GM12872 (cell line): Measurements from ENCODE around the gene SNX25.

Experiments used
- TF ChIP-seq, protein P1 (sequence below): IDR thresholded peaks from 3 replicates; pipeline ENCODE4 v1.5.1; 2011; ENCODE audit warnings: low read depth, mild to moderate bottlenecking, low read length, moderate library complexity; ENCODE audit not compliant: insufficient read depth

The SNX25 gene

DNA sequence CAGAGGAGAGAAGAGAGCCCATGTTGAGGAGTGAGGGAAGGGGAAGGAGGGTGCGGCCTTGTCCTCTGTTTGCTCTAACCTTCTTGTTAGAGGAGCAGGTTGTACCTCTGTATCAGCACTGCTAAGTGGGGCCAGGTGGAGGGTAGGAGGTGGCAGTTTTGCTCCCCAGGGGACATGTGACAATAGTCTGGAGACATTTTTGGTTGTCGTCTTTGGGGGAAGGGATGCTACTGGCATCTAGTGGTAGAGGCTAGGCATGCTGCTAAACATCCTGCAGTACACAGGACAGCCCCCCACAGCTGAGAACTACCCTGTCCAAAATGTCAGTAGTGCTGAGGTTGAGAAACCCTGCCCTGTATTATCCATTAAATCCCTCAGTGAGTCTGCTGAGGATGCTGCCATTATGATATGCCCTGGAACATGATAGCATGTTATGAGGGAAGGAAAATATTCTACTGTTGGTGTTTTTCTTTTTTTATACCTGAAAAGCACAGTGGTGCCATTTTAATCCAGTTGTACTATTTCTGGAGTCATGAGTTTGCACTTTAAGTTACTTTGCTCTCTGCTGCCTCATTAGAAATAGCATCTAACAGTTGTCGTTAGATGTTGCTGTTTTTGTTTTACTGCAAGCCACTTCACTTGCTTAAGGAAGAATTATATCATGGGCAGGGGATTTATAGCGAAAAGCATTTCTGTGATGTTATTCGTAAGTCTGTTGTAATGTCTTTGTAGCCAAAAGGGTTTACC lies 95.7 kb downstream of the SNX25 start:
- TF ChIP-seq, protein P1, sequence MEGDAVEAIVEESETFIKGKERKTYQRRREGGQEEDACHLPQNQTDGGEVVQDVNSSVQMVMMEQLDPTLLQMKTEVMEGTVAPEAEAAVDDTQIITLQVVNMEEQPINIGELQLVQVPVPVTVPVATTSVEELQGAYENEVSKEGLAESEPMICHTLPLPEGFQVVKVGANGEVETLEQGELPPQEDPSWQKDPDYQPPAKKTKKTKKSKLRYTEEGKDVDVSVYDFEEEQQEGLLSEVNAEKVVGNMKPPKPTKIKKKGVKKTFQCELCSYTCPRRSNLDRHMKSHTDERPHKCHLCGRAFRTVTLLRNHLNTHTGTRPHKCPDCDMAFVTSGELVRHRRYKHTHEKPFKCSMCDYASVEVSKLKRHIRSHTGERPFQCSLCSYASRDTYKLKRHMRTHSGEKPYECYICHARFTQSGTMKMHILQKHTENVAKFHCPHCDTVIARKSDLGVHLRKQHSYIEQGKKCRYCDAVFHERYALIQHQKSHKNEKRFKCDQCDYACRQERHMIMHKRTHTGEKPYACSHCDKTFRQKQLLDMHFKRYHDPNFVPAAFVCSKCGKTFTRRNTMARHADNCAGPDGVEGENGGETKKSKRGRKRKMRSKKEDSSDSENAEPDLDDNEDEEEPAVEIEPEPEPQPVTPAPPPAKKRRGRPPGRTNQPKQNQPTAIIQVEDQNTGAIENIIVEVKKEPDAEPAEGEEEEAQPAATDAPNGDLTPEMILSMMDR = peak; percentile 95

DNA sequence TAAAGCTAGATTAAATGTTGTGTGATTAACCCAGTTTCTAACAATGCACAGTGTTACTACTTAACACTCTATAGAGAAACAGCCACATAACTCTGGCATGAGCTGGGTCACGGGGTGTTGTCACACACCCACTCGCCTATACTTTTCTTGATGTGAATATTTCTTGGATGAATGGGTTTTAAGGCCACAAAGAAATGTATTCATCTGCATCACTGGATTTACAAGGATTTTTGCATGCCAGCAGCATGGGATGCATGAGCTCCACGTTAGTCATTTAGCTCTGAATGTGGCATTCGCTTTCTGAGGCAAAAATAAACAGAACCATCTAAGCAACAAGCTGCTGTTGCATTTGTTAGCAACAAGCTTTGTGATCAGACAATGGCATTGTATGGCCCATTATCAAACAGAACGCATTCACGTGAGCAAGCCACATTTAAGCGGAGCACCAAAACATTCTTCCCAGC lies 96.6 kb downstream of the SNX25 start:
- TF ChIP-seq, protein P1 = no peak

DNA sequence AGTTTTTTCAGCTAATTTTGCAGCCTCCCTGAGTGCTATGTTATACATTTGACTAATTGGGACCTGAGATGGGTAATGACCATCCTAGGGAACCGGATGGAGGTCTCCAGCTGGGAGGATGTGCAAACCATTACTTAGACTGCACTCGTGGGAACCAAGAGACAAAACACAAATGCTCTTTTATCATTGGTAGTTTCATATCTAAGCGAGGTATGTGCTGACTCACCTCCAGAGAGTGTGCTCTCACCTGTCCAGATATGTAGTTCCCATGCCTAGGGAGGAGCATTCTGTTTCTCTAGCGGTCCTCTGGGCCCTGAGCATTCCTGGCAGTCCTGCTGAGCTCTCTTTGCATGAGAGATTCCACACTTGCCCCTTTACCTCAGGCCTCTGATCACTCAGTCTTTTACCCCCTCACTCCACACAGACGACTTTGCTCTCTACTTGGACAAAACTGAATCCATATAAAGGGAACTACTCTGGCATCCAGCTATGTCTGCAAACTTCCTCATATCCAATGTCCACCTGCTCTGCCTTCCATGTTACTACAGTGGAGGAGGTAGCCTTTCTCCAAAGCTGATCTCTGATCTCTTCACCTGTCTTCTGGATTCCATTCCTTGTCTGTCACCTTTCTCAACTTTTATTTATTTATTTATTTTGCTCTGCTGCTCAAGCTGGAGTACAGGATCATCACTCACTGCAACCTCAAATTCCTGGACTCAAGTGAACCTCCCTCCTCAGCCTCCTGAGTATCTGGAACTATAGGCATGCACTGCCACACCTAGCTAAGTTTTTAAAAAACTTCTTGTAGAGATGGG lies 97.9 kb downstream of the SNX25 start:
- TF ChIP-seq, protein P1 = no peak

DNA sequence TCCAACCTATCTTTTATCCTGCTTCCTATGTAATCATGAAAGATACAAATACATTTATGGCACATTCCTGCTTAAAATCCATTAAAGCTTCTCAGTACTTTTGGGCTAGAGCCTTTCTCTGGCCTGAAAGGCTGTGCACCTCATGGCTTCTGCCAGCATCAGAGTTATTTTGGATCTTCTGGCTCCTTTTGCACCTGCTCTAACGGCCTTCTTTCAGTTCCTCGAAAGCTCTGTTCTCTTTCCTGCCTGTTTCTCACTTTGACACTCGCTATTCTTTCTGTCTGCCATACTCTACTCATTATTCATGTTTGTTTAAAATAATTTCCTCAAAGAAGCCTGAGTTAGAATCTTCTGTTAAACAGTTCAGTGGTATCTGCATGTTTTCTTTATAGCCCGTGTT lies 100.4 kb downstream of the SNX25 start:
- TF ChIP-seq, protein P1 = no peak

DNA sequence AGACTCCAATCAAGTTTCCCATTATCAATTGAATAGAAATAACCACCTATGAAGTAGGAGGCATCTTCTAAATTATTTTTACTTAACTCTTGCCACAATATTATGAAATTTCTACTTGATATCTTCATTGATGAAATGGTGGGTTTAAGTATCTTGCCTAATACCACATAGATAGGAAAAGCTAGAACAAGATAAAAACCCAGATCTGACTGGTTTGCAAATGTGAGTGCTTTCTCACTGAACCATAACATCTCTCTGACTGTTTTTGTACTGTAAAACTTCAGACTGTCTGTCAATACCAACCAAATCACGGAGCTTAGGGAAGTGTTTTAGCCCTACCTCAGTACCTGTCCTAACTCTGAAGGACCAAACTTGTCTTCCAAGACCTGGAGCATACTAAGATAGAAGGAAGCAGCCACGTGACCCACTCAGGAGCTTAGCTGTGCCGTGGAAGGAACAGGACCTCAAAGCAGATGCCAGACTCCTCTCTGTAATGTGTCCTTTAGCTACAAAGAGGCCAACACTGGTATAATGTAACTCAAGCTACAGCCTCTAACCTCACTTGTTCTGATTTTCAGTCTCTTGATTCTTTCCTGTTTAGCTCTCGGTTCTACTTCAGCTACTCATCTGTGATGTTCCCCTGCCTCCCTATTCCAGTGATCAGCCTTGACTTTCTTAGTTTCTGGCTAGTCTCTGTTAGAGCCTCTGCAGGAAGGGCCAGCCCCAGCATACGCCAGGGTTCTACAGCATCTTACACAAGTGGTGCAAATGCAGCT lies 101.9 kb downstream of the SNX25 start:
- TF ChIP-seq, protein P1 = no peak

DNA sequence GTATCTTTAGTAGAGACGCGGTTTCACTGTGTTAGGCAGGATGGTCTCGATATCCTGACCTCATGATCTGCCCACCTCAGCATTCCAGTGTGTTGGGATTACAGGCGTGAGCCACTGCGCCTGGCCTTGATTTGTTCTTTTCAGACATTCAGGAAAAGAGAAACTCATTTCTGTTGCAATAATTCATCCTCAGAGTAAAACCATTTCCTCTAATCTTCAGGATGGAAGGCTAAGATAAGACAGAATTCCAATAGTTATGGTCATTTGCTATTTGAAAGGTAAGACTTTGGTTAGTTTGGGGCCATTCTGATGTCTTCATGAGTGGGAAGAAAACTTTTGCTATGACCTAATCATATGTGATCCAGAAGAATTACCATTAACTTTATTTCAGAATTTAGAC lies 103.3 kb downstream of the SNX25 start:
- TF ChIP-seq, protein P1 = no peak

DNA sequence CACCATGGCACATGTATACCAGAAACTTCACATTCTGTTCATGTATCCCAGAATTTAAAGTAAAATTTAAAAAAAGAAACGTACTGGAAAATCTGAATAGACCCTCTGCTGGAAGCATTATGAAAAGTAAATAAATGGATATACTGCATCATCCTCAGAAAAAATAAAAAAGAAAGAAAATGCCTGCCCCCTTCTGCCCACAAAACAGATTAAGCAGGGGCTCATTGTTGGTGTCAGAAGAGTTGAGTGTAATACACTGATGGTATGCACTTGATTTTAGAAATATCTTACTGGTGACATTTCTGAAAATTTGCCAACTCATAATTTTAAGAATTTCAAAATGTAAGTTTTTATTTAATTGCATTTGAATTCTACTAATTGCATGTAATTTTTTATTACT lies 108.5 kb downstream of the SNX25 start:
- TF ChIP-seq, protein P1 = no peak
